GM18519 (cell line): ENCODE data around the gene CLEC3A.
A peak's percentile ranks its signal among the peaks of the same experiment; 100 is the strongest.
"Not testable (repeated sequence)": the region's sequence is repeated elsewhere in the genome, so short reads cannot be mapped to it uniquely, and the experiment has no call there.

Experiments used
- ATAC-seq: cut with Tn5 transposase; IDR thresholded peaks from one replicate; pipeline ENCODE4 v1.9.1; 2021; ENCODE audit warnings: mild to moderate bottlenecking, moderate library complexity; ENCODE audit not compliant: unreplicated experiment, low FRiP score

The CLEC3A gene, protein sequence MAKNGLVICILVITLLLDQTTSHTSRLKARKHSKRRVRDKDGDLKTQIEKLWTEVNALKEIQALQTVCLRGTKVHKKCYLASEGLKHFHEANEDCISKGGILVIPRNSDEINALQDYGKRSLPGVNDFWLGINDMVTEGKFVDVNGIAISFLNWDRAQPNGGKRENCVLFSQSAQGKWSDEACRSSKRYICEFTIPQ

DNA sequence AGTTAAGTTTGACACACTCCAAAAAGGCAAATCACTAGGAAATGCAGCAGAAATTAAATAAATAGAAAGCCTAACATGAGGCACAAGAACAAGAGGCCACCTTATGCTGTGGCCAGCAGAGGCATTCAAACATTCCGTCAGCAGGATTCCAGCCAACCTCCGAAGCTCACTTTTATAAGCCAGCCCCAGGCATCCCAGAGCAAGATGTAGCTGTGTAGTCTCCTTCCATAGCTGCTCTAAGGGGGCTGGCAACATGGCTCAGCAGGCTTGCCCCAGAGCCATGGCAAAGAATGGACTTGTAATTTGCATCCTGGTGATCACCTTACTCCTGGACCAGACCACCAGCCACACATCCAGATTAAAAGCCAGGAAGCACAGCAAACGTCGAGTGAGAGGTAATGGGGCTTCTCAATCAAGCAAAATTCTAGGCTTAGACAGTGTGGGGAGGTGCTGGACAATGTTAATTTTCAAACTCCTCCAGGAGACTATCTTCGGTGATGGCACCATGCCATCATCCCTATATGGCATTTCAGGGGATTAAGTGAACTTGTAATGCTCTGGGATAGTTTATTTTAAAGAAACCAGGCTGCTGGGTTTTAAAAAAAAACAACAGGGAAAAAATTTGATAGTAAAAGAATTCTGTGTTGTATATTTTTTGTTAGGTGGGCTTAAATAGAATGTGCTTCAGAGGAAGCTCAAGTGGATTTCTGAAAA lies at the start of gene CLEC3A:
TSS of gene CLEC3A (plus strand) at position 202 of the 714 bp plus-strand sequence. CDS start at position 281, 79 bp downstream.
- no peak for ATAC-seq

DNA sequence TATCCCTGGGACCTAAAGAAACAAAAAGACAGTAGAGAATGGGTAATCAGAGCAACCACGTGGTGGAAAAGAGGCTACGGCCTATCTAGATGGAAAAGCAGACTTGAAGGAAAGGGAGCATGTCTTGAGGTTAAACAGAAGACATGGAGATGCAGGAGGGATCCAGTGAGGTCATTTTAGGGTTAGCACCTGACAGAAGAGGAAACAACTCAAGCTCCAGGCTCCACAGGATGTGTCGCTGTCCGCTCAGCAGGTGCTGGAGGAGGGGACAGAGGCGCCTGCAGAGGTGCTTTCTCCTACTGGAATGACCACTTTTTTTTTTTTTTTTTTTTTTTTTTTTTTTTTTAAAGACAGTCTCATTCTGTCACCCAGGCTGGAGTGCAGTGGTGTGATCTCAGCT lies 47.5 kb upstream of the CLEC3A start:
- no peak for ATAC-seq

DNA sequence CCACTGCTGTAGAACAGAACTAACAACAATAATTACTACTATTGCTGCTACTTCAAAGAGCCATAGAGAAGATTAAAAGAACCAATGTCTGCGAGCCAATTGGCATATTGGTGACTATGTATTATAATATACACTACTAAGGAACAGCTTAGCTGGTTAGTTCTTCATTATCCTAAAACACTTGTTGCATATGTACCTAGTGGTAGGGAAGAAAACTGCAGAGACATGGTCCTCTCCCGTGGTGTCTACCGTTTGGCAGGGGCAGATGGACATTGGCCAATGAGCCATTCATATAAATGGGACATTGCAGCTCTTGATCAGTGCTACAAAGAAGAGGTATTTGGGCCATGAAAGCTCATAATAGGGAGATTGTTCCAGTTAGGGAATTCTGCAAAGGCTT lies 46.4 kb upstream of the CLEC3A start:
- no peak for ATAC-seq

DNA sequence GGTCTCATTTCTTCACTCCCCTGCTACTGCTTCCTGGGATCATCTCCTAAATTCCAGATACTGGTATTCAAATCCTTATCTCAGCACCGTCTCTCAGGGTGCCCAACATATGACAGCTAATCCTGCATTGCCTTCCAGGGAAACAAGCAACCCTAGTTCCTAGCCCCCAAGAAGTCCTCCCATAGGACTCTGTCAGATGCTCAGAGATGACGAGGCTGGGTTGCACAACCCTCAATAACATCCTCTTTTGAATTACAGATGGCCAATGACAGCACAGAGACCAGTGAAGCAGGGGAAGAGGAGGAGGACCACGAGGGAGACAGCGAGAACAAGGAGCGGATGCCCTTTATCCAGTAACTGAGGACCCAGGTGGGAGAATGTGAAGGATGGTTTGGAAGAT lies 45.0 kb upstream of the CLEC3A start:
- ATAC-seq = no peak

DNA sequence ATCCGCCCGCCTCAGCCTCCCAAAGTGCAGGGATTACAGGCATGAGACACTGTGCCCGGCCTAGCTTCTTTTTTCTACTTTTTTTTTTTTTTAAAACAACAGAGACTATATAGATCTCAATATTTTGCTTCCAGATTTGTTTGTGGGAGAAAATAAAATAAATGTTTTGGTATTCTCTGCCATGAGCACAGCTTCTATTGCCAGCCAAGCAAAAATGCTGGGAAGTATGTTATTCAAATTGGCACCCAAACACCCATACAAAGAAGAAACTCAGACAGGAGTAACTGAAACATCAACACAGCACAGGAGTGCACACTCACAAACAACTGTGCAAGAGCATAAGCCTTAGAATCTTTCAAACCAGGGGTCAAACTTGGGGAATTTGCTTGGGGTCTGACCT lies 37.2 kb upstream of the CLEC3A start:
- ATAC-seq = no peak

DNA sequence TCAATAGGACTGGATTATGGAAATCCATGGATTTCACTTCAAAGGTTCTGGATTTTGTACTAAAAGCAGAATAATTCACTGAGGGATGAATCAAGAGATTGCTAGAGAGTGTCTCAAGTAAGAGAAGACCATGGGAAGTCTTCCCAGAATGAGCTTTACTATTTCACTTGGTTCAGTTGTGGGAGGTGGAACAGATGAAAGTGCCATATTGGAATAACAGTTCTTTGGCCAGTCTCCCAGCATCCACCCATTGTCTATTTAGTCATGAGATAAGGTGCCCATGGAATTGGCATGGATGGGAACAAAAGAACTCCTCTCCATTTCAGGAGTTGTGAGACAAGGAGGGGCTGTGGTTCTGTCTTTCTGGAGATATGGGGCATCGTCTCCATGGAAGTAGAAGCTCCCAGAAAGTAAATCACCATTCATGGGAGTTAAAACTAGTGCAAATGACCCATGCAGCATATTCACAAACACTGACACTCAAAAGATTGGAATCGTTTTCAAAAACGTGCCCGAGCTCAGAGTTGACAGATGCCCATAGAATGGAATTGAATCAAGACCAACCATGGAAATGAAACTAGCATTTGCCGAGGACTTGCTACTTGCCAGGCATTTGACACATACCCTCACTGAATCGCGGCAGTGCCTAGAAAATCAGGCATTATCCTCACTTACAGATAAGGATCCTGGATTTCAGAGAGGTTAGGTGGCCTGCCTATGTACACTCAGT lies 36.2 kb upstream of the CLEC3A start:
- ATAC-seq = no peak

DNA sequence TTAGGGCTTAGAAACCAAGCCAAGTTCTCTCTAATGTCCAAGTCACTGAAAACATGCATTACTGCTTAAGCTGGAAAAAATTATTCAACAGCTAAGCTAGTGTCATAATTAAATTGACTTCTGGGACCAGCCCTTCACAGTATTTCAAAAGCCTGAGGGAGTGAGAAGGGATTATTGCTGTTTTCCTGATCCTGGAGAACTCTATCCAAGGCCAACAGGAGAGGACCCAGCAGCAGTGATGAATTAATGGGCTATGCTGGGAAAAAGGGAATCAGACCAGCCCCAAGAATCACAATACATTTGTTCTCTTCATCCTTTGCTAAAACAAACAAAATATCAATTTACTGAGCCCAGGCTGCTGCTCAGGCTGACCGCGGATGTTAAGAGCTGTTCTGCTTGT lies 34.5 kb upstream of the CLEC3A start:
- no peak for ATAC-seq

DNA sequence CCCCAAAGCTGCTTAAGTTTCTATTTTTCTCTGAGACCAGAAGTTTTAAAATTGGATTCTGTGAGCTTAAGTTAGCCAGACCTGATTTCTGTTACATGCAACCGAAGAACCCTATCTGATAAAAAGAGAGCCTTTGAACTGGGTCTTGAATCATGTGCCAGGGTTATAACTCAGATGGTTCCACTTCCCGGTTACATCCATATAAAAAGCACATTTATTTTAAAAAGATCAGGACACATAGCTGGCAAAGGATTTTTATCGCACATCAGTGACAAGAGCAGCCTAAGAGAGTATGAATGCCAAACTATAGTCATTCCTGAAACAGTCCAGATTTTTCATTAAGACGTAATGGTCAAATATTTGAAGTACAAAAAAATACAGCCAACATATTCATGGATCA lies 32.5 kb upstream of the CLEC3A start:
- no peak for ATAC-seq

DNA sequence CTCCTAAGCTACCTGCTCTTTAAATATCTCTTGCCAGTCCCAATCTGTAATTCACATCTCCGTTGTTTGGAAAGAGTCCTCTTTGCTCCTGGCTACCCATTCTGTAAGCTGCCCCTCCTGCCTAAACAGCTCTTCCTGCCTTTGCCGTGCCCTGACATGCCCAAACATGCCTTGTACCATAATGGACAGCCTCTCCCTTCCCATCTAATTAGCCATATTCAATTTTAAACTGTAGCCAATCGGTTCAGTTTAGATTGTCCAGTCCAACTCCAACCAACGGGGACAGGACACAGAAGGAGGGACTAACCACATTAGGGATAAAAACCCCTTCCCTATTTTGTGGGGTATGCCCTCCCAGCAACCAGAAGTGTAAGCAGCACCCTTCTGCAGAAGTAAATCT lies 30.6 kb upstream of the CLEC3A start:
- no peak for ATAC-seq

DNA sequence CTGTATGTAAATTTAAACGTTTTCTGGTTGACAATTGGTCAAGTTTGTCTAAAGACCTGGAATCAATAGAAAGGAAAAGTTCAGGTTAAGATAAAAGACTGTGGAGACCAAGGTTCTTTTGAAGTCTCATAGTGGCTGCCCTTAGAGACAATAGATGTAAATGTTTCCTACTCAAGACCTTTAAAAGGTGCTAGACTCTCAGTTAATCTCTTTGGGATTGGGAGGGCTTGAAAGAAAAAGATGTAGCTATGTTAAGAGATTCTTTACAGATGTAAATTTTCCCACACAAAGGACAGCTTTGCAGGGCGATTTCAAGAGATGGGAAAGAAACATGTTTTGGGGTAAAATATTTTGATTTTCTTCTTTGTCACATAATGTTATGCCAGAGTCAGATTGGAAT lies 30.0 kb upstream of the CLEC3A start:
- not testable (repeated sequence) for ATAC-seq

DNA sequence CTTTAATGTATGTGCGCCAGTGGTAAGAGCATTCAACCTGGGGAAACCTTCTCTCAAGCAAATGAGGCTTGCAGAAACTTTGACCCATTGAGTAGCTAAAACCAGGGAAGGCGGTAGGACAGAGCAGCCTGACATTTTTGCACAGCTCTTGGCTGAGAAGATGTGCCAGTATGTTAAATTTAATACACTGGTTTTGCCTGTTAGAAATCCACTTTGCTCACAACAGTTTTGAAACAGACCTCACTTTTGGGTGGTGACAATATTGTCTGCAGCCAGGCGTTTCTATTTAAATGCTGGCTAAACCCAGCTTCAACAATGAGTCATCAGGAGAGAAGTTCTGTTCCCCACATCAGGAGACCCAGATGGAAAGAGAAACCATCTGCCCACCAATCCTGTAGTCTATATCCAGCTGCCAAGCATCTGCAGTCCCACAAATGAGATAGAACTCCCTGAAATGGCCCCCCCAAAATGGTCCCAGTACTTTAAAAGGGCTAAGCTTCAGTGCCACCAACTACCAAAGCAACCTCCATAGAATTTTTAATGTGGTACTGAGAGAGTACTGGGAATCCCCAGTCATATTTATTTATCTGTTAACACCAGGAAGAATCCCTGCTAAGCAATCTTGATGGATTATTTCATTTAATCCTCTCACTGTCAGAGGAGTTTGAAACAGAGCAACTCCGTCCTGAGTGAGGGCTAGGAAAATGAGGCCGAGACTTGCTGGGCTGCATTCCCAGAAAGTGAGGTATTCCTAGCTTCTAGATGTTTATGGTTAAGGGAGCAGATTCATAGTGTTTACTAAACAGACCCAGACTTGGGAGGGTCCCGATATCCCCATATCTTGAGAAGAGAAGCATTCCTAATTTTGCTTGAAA lies 29.0 kb upstream of the CLEC3A start:
- no peak for ATAC-seq

DNA sequence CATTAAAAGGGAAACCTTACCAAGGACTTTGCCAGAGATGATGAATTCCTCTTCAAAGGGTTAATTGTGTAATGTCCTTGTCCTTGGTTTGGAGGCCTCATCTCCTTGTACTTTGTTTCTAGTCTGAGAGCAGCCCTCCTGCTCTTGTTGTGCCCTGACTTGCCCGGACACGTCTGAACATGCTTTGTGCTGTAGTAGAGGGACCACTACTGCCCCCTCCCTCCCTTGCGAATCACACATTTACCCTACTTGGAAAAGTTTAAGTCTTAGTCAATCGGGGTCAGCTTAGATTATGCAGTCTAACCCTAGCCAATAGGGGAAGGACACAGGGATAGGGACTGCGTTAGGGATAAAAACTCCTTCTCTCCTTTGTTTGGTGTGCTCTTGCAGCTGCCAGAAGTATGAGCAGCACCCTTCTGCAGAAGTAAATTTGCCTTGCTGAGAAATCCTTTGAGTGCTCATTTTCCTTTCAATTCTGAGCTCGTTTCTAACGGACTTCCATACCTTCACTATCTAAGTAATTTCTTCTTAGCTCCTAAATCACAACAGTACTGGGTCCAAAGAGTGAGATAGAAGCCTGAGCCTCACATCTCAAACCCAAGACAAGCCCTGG lies 26.4 kb upstream of the CLEC3A start:
- no peak for ATAC-seq

DNA sequence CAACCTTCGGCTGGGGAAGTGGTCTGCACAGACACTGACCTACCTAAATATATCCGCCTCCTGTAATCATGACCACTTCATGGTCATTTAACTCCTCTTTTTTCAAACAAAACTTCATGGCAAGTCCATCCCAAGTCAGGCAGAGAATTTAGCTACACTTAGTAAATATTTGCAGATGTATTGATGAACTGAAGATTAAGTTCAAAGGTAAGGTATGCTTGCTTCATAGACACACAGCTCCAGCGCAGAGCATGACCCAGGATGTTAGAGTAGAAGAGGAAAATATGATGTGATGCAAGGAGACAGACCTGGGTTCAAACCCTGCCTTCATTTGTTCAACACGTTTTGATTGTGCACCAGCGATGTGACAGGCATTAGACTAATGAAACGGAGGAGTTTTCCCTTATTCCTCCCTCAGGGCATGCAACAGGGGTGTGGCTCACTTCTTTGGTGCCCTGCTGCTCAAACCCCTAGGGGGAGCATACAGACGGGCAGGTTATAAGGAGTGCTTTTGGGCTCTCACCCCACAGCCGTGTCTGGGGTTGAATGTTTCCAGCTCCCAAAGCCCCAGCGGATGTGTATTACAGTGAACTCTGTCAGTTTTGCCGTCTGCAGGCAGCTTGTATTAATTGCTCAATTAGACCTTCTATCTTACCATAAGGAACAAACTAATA lies 23.9 kb upstream of the CLEC3A start:
- no peak for ATAC-seq

DNA sequence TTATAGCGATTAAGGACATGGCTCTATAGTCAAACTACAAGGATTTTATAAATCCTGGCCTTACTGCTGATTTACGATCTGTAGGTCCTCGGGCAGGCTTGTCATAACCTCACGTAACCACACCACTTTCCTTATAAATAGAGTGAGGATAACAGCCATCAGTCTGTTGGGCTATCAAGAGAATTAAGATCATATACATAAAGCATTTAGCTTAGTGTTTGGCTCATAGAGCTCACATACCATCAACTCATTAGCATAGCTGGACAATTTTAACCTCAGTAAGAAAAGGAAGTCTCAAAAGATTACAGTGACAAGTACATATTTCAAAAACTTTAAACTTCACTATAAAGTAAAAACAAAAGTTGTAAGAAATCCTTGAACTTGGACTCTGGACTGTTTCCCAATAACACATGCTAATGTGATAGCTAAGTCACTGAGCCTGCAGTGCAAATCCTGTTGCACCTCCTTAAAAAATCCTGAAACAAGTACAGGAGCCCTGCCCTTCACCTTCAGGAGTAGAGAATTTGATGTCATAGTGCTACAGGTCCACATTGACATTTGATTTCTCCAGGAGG lies 20.8 kb upstream of the CLEC3A start:
- no peak for ATAC-seq

DNA sequence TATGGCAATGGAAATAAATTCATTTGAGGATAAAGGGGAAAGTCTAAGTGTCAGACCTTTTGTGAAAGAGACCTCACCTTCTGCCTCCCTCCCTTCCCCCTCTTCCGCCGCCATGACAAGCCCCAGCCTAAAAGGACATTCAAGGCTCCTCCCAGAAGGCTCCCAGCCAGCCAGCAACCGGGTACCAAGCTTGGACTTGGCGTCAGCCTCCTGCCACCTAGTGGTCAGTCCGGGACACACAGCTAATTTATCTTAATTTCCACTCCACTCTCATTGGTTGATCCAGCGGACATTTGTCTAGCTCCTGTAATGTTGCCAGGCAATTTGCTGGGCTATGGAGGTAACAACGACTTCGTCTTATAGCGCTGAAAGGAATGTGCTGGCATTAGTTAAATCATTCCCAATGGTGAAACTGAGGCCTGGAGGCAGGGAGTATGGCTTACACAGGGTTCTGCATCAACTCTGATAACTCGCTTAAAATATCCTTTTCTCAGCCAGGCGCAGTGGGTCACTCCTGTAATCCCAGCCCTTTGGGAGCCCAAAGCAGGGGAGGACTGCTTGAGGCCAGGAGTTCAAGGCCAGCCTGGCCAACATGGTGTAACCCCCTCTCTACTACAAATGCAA lies 19.3 kb upstream of the CLEC3A start:
- ATAC-seq = peak; percentile 99

DNA sequence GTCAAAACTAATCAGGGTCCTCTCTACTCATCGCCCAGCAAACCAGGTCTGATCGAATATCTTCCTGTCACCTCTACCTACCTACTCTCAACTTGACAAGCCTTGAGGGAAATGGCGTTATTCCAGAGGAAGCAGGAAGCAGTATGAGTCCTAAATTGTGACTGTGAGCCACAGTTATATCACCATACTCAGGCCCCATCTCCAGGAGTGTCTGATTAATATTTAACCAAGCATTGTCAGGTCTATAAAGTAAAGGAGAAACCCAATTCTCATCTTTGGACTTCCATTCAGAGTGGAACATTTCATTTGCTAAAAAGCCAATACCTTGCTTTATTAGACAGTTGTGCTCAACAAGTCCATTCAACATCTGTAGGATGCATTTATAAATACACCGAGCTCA lies 17.8 kb upstream of the CLEC3A start:
- no peak for ATAC-seq

DNA sequence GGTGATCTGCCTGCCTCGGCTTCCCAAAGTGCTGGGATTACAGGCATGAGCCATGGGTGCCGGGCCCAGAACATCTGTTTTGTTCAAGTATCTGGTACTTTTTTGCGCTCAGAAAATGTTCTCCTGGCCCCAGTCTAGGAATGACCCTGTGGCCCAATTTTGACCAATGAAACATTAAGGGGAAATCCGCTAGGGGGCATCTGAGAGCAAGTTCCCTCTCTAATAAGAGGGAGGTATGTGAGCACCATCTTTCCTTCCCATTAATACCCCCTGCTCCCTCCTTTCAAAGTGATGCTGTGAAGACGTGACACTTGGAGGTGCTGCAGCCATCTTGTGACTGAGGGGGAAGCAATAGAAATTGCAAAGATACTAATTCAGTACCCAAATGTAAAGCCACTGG lies 16.5 kb upstream of the CLEC3A start:
- ATAC-seq = no peak

DNA sequence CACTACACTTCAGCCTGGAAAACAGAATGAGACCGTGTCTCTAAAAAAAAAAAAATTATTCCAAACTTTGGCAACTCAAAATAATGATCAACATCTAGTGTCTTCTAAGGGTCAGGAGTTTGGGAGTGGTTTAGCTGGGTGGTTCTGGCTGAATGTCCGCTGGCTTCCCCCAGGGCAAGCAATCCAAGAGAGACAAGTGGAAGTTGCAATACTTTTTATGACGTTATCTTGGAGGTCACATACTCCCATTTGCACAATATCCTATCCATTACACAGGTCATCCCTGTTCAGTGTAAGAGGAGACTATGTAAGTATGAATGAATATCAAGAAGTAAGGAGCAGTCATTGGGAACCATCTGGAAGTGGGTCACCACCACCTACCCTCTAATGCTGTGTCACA lies 15.2 kb upstream of the CLEC3A start:
- ATAC-seq = no peak

DNA sequence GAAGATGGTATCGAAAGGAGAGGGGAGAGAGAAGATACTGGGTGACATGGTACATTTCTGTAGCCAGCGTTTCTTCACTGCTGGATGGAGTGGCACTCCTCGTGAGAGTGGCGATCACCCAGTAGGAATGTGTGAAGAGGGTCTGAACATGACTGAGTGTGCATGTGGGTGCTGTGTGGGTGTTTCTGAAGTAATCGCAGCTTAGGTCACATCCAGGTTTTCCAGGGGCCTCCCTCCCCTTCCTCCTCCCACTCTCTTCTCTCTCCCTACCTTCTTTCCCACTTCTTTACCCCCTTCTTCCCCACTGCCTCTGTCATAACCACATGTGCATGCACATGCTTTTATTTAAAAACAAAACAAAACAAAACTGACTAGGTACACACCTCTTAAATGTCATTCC lies 1.8 kb downstream of the CLEC3A start:
- ATAC-seq = no peak
